Measurements from ENCODE around the gene TGM5.
"Not testable (repeated sequence)": the region's sequence is repeated elsewhere in the genome, so short reads cannot be mapped to it uniquely, and the experiment has no call there.

TGM5 gene

GRCh38 chr15:43276563-43277200, 10.0 kb upstream of the TGM5 start:
- H3K27ac ChIP-seq (ENCODE audit: insufficient read depth, low read length, poor library complexity, severe bottlenecking): no peak overlapping the region

GRCh38 chr15:43275740-43276562, 9.2 kb upstream of the TGM5 start:
- Histone ChIP-seq H3K4me3 (ENCODE audit: insufficient read depth, low read depth, low read length, poor library complexity, severe bottlenecking) (no peak overlapping the region), H3K27ac (ENCODE audit: insufficient read depth, low read length, poor library complexity, severe bottlenecking) (no peak overlapping the region), H3K4me1 (ENCODE audit: control insufficient read depth, insufficient read depth, low read length, poor library complexity, severe bottlenecking) (peaks cover 2% of the 10 kb centered on the region), H3K9me3 (ENCODE audit: control insufficient read depth, low read length) (no peaks in the 10 kb centered on the region), H3K27me3 (replicated peaks; ENCODE audit: control insufficient read depth, insufficient read depth, low read length, poor library complexity, severe bottlenecking) (no peaks in the 10 kb centered on the region), H3K36me3 (ENCODE audit: control insufficient read depth, insufficient read depth, low read length) (no peaks in the 10 kb centered on the region)
- no peak for DNase-seq

More at GRCh38 chr15:43276563-43277200, 10.0 kb upstream of the TGM5 start:
- DNase-seq: no peak
- Histone ChIP-seq H3K36me3 (ENCODE audit: control insufficient read depth, insufficient read depth, low read length) (no peaks in the 10 kb centered on the region), H3K9me3 (ENCODE audit: control insufficient read depth, low read length) (no peaks in the 10 kb centered on the region), H3K4me3 (ENCODE audit: insufficient read depth, low read depth, low read length, poor library complexity, severe bottlenecking) (no peak overlapping the region), H3K27me3 (replicated peaks; ENCODE audit: control insufficient read depth, insufficient read depth, low read length, poor library complexity, severe bottlenecking) (no peaks in the 10 kb centered on the region), H3K4me1 (ENCODE audit: control insufficient read depth, insufficient read depth, low read length, poor library complexity, severe bottlenecking) (no peaks in the 10 kb centered on the region)

- H3K9me3 ChIP-seq (ENCODE audit: control insufficient read depth, low read length): no peaks in the 10 kb centered on the region
These were observed 7.4 kb upstream of the TGM5 start for GRCh38 chr15:43274136-43274535.

GRCh38 chr15:43273243-43273642, 6.5 kb upstream of the TGM5 start:
- H3K4me3 ChIP-seq (ENCODE audit: insufficient read depth, low read depth, low read length, poor library complexity, severe bottlenecking): no peak overlapping the region
- H3K9me3 ChIP-seq (ENCODE audit: control insufficient read depth, low read length): no peaks in the 10 kb centered on the region
- H3K36me3 ChIP-seq (ENCODE audit: control insufficient read depth, insufficient read depth, low read length): no peaks in the 10 kb centered on the region
- DNase-seq: no peak
- peaks cover 7% of the 10 kb centered on the region for H3K4me1 ChIP-seq (ENCODE audit: control insufficient read depth, insufficient read depth, low read length, poor library complexity, severe bottlenecking)
- H3K27ac ChIP-seq (ENCODE audit: insufficient read depth, low read length, poor library complexity, severe bottlenecking): no peak overlapping the region
- no peaks in the 10 kb centered on the region for H3K27me3 ChIP-seq (replicated peaks; ENCODE audit: control insufficient read depth, insufficient read depth, low read length, poor library complexity, severe bottlenecking)

More at GRCh38 chr15:43274136-43274535, 7.4 kb upstream of the TGM5 start:
- Histone ChIP-seq H3K36me3 (ENCODE audit: control insufficient read depth, insufficient read depth, low read length) (no peaks in the 10 kb centered on the region), H3K4me3 (ENCODE audit: insufficient read depth, low read depth, low read length, poor library complexity, severe bottlenecking) (no peak overlapping the region), H3K4me1 (ENCODE audit: control insufficient read depth, insufficient read depth, low read length, poor library complexity, severe bottlenecking) (peaks cover 7% of the 10 kb centered on the region), H3K27me3 (replicated peaks; ENCODE audit: control insufficient read depth, insufficient read depth, low read length, poor library complexity, severe bottlenecking) (no peaks in the 10 kb centered on the region), H3K27ac (ENCODE audit: insufficient read depth, low read length, poor library complexity, severe bottlenecking) (no peak overlapping the region)
- no peak for DNase-seq

GRCh38 chr15:43271908-43272307, 5.2 kb upstream of the TGM5 start:
- H3K27me3 ChIP-seq (replicated peaks; ENCODE audit: control insufficient read depth, insufficient read depth, low read length, poor library complexity, severe bottlenecking); H3K4me1 ChIP-seq (ENCODE audit: control insufficient read depth, insufficient read depth, low read length, poor library complexity, severe bottlenecking); H3K4me3 ChIP-seq (ENCODE audit: insufficient read depth, low read depth, low read length, poor library complexity, severe bottlenecking); H3K9me3 ChIP-seq (ENCODE audit: control insufficient read depth, low read length); H3K27ac ChIP-seq (ENCODE audit: insufficient read depth, low read length, poor library complexity, severe bottlenecking); H3K36me3 ChIP-seq (ENCODE audit: control insufficient read depth, insufficient read depth, low read length); DNase-seq: not testable (repeated sequence)

- no peaks in the 10 kb centered on the region for H3K36me3 ChIP-seq (ENCODE audit: control insufficient read depth, insufficient read depth, low read length)
- no peaks in the 10 kb centered on the region for H3K9me3 ChIP-seq (ENCODE audit: control insufficient read depth, low read length)
- no peak for DNase-seq
- H3K4me3 ChIP-seq (ENCODE audit: insufficient read depth, low read depth, low read length, poor library complexity, severe bottlenecking): no peak overlapping the region
- no peaks in the 10 kb centered on the region for H3K27me3 ChIP-seq (replicated peaks; ENCODE audit: control insufficient read depth, insufficient read depth, low read length, poor library complexity, severe bottlenecking)
- peaks cover 7% of the 10 kb centered on the region for H3K4me1 ChIP-seq (ENCODE audit: control insufficient read depth, insufficient read depth, low read length, poor library complexity, severe bottlenecking)
- no peak overlapping the region for H3K27ac ChIP-seq (ENCODE audit: insufficient read depth, low read length, poor library complexity, severe bottlenecking)
These were observed 4.1 kb upstream of the TGM5 start for GRCh38 chr15:43270676-43271306.

GRCh38 chr15:43270113-43270665, 3.5 kb upstream of the TGM5 start:
- H3K4me3 ChIP-seq (ENCODE audit: insufficient read depth, low read depth, low read length, poor library complexity, severe bottlenecking): no peak overlapping the region
- H3K9me3 ChIP-seq (ENCODE audit: control insufficient read depth, low read length): no peaks in the 10 kb centered on the region
- H3K4me1 ChIP-seq (ENCODE audit: control insufficient read depth, insufficient read depth, low read length, poor library complexity, severe bottlenecking): peaks cover 7% of the 10 kb centered on the region
- no peaks in the 10 kb centered on the region for H3K27me3 ChIP-seq (replicated peaks; ENCODE audit: control insufficient read depth, insufficient read depth, low read length, poor library complexity, severe bottlenecking)
- no peaks in the 10 kb centered on the region for H3K36me3 ChIP-seq (ENCODE audit: control insufficient read depth, insufficient read depth, low read length)
- no peak overlapping the region for H3K27ac ChIP-seq (ENCODE audit: insufficient read depth, low read length, poor library complexity, severe bottlenecking)
- no peak for DNase-seq

GRCh38 chr15:43268111-43269105, 1.7 kb upstream of the TGM5 start:
- Histone ChIP-seq H3K4me3 (ENCODE audit: insufficient read depth, low read depth, low read length, poor library complexity, severe bottlenecking) (no peak overlapping the region), H3K27ac (ENCODE audit: insufficient read depth, low read length, poor library complexity, severe bottlenecking) (no peak overlapping the region), H3K36me3 (ENCODE audit: control insufficient read depth, insufficient read depth, low read length) (no peaks in the 10 kb centered on the region), H3K27me3 (replicated peaks; ENCODE audit: control insufficient read depth, insufficient read depth, low read length, poor library complexity, severe bottlenecking) (no peaks in the 10 kb centered on the region), H3K9me3 (ENCODE audit: control insufficient read depth, low read length) (no peaks in the 10 kb centered on the region), H3K4me1 (ENCODE audit: control insufficient read depth, insufficient read depth, low read length, poor library complexity, severe bottlenecking) (peaks cover 7% of the 10 kb centered on the region)
- DNase-seq: no peak

- Histone ChIP-seq H3K27ac (ENCODE audit: insufficient read depth, low read length, poor library complexity, severe bottlenecking) (no peak overlapping the region), H3K4me1 (ENCODE audit: control insufficient read depth, insufficient read depth, low read length, poor library complexity, severe bottlenecking) (peaks cover 7% of the 10 kb centered on the region), H3K4me3 (ENCODE audit: insufficient read depth, low read depth, low read length, poor library complexity, severe bottlenecking) (no peak overlapping the region), H3K9me3 (ENCODE audit: control insufficient read depth, low read length) (no peaks in the 10 kb centered on the region), H3K27me3 (replicated peaks; ENCODE audit: control insufficient read depth, insufficient read depth, low read length, poor library complexity, severe bottlenecking) (no peaks in the 10 kb centered on the region), H3K36me3 (ENCODE audit: control insufficient read depth, insufficient read depth, low read length) (no peaks in the 10 kb centered on the region)
- no peak for DNase-seq
These were observed 711 bp upstream of the TGM5 start for GRCh38 chr15:43267439-43267838.

Data from effector memory CD4-positive, alpha-beta T cell (primary cell).